Activated naive CD4-positive, alpha-beta T cell treated with Interleukin-2 at 50 U/mL for 16 hours (primary cell): Measurements from ENCODE around the gene HMOX2.

Source experiments
- DNase-seq: peaks from one replicate; pipeline ENCODE4 v3.0.0-alpha.2; 2020

Gene HMOX2

DNA sequence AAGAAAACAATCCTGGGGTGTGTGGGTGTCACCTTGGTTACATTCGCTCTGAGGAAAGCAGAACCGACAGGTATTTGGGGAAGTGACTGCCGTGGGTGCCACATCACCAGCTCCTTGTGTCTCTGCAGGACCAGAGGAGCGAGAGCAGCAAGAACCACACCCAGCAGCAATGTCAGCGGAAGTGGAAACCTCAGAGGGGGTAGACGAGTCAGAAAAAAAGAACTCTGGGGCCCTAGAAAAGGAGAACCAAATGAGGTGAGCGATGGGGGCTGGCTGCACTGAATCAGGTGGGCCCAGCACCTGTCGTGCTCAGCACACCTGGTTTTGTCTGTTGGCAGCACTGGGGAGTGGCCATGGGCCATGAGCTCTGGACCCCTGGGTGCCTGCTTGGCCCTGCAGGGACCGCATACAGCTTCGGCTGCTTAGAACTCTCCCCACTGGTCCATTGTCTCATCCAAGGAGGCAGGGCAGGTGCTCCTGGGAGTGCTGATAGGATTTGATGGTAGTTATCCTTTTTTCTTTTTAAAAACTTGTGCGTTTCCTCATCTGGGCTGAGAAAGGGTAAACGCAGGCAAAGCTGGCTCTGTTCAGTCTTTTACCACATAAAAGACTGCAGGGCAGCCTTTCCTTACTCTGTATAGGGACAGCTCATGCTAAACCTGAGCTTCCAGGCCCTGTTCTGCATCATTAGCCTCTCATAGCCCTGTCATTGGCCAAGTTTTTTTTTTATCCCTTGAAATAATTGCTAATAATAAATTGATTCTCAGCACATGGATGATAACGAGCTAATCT, 29.4 kb downstream of the HMOX2 start:
- peak; percentile 65 for DNase-seq

DNA sequence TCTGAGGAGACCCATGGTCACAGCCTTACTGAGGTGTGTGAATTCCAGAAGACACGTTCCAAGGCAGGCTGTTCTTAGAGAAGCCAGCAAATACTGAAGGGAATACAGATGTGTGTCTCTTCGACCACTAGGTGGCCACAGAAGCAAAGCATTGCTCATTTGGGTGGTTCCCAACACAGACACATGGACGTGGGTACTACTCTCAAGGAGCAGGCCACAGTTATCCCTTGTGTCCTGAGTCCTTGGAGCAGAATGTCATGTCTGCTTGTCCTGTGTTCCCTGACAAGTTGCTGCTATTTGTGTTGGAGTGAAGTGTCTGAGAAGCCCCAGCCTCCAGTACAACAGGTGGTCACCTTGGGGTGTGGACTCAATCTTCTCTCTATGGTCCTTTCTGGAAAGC, 30.3 kb downstream of the HMOX2 start:
- DNase-seq, result peak; percentile 57

DNA sequence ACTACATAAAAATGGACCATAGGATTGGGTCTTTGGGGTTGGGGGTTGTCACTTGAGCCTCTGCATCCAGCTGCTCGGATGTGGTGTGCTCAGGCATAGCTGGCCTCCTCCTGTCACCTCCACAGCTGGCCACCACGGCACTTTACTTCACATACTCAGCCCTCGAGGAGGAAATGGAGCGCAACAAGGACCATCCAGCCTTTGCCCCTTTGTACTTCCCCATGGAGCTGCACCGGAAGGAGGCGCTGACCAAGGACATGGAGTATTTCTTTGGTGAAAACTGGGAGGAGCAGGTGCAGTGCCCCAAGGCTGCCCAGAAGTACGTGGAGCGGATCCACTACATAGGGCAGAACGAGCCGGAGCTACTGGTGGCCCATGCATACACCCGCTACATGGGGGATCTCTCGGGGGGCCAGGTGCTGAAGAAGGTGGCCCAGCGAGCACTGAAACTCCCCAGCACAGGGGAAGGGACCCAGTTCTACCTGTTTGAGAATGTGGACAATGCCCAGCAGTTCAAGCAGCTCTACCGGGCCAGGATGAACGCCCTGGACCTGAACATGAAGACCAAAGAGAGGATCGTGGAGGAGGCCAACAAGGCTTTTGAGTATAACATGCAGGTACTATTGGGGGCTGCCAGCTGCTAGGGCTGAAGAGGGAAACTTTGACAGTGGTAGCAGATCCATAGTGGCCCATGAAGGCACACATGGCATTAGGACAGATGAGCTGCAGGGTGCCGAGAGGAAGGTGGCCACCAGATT, 31.6 kb downstream of the HMOX2 start:
- DNase-seq, result no peak

DNA sequence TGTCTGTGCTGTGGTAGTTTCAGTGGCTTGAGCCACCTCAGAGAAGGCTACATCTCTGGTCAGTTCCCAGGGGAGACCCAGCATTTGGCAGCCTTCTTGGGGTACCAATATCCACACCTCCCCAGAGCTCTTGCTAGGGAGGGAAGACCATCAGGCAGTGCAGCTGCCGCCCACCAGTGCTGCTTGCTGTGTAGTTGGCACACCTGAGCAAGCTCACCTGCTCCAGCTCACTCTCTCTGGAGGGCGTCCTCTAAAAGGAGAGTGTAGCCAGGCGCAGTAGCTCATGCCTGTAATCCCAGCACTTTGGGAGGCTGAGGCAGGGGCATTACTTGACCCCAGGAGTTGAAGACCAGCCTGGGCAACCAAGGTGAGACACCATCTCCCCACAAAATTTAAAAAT, 32.6 kb downstream of the HMOX2 start:
- DNase-seq, result no peak

DNA sequence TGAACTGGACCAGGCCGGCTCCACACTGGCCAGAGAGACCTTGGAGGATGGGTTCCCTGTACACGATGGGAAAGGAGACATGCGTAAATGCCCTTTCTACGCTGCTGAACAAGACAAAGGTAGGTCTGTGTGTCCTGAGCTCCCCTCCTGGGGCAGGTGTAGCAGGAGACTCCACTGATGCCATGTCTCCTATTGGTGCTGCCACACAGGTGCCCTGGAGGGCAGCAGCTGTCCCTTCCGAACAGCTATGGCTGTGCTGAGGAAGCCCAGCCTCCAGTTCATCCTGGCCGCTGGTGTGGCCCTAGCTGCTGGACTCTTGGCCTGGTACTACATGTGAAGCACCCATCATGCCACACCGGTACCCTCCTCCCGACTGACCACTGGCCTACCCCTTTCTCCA, 33.2 kb downstream of the HMOX2 start:
- no peak for DNase-seq

DNA sequence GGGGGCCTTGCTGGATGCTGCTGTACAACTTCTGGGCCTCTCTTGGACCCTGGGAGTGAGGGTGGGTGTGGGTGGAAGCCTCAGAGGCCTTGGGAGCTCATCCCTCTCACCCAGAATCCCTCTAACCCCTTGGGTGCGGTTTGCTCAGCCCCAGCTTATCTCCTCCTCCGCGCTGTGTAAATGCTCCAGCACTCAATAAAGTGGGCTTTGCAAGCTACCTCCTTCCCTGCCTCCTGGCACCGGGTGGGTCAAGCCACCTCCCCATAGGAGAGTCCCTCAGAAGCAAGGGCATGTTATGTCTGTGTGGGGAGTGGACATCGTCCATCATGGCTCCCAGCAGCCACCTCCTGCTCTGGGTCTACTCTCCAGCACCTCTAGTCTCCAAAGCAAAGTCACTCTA, 33.9 kb downstream of the HMOX2 start:
- DNase-seq, result no peak

DNA sequence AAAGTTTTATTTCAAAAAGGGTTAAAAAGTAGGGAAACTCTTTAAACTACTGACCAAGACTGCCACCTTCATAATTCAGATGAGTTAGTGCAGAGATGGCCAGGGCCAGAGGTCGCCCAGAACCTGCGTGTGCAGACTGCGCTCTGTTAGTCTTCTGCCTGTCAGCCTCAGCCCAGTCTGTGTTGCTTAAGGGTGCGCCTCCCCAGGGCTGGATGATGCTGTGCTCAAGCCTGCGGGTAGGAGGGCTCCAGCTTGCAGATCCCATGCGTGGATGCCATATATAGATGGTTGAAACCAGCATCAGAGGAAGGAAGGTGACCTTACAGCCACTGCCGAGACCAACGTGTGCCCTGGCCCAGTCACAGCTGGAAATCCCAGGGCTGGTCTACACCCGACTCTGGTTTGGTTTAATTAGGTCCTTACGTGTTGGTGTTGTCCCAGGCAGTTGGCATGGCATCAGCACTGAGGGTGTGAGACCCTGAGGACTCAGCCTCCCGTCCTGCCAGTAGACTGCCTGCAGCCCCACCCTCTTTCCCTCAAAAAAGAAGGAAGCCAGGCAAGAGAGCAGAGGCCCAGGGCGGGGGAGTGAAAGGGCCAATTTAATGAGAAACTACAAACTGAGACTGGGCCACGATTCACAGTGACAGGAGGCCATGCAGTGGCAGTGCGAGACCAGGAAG, 34.7 kb downstream of the HMOX2 start:
- no peak for DNase-seq

DNA sequence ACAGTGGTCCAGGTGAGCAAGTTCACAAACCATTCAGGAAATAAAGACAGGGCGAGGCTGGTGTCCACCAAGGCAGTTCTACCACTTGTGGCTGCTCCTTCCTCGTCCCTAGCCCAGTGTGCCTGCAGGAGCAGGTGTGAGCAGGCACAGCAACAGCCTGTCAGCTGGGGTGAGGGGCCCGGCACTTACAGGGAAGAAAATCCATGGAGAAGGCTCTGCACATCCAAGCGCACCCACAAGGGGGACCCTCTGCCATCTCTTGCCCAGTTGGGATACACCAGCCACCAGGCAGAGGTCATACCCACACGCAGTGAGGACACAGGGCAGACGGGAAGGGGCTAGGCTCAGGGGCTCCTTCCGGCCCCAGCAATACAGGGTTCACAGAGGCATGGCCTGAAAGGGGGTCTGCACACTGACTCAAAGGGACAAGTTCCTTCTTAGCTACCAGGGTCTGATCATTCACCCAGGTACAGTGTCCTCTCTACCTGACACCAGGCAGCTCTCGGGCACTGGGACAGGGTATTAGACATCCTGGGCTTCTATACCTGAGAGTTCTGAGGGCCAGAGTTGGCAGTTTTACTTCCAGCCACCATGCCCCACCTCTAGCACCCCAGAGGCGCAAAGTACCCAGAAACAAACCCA, 35.4 kb downstream of the HMOX2 start:
- no peak for DNase-seq

DNA sequence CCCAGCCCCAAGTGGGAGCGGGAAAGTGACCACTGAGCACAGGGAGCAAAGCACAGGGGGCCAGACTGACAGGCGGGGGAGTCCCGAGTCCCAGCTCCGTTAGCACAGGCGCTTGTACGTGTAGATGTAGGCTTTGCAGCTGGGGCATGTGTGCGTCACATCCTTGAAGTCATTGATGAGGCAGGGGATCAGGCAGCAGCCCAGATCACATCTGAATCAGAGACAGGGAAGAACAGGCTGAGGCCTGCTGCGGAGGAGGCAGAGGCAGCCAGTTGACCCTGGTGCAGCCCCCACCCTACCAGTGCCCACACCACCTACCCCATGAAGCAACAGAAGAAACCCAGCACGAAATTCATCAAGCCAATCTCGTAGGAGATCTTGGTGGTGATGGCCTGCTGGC, 36.3 kb downstream of the HMOX2 start:
- no peak for DNase-seq

DNA sequence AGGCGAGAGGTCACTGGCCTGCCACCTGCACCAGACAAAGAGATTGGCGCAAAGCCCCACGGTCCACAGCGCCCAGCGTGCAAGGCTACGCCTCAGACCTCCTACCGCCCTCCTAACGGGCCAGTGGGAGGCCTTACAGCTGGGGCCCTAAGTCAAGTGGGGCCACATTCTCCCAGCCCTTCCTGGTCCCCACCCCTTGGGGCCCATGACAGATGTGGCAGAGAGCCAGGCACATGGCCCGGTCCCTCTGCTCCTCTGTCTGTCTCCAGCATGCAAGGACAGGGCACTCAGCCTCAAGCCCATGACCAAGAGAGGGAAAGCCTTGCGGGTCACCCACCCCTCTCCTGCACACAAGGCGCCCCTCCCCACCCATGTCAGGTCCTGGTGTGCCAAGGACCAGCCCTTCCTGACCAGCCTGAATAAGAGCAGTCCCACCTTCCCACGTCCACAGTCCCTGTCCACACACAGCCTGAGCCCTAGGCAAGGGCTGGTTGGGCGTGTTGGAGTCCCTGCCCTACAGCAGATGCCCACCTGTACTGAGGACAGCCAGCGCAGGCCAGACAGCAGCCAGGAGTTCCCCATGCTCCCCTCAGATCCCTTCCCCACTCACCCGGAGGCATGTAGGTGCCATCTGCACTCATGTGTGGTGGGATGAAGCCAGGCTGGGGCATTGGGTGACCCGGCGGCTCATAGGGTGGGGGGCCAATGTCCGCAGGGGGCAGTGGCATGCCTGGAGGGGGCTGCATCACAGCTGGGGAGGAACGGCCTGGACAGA, 37.1 kb downstream of the HMOX2 start:
- DNase-seq, result no peak

DNA sequence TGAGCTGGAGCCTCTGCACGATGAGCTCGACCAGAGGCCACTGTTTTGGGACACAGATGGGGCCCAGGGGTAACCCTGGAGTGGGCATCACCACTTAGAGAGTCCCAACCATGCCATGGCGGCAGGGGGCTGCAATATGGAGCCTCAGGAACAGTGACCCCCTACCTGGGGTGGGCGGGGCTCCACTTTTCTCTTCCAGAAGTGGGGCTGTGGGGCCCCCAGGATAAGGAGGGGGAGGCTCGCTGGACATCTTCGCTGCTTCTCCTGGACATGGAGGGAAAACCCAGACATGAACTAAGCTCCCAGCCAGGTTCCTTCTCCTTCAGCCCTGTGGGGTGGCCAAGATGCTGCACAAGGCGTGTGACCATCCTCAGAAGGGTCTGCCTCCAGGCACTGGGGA, 37.7 kb downstream of the HMOX2 start:
- no peak for DNase-seq

DNA sequence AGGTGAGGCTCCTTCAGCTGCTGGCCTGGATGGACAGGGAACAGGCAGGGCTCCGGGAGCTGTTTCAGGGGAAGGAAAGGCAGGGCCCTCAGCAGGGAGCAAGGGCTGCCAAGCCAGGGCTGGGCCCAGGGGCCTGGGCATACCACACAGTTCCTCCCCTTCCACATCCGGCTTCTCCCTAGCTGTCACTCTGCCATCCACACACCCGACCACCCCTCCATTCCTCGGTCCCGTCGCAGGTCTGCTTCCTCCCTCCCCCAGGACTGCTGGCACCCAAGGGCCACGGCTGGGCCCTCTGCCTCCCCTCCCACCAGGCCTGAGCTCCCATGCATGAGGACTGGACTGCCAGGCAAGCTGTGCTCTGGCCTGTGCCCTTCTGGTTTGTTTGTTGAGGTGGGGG, 38.4 kb downstream of the HMOX2 start:
- DNase-seq, result no peak

DNA sequence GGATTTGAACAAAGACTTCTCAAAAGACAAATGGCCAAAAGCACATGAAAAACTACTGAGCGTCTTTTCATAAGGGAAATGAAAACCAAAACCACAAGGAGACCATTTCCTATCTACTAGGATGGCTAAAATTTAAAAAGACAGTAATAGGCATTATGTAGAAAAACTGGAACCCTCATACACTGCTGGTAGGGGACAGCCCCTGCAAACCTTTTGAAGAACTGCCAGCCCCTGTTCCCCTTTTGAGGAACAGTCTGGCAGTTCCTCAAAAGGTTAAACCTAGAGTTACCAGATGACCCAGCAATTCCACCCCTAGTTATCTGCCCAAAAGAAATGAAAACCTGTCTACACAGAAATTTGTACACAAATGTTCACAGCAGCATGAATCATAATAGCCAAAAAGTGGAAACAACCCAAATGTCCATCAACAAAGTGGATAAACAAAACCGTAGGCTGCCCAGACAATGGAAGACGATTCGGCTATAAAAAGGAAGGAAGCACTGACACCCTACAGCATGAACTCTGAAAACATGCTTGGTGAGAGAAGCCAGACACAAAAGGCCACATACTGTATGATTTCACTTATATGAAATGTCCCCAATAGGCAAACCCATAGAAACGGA, 39.5 kb downstream of the HMOX2 start:
- DNase-seq, result no peak

DNA sequence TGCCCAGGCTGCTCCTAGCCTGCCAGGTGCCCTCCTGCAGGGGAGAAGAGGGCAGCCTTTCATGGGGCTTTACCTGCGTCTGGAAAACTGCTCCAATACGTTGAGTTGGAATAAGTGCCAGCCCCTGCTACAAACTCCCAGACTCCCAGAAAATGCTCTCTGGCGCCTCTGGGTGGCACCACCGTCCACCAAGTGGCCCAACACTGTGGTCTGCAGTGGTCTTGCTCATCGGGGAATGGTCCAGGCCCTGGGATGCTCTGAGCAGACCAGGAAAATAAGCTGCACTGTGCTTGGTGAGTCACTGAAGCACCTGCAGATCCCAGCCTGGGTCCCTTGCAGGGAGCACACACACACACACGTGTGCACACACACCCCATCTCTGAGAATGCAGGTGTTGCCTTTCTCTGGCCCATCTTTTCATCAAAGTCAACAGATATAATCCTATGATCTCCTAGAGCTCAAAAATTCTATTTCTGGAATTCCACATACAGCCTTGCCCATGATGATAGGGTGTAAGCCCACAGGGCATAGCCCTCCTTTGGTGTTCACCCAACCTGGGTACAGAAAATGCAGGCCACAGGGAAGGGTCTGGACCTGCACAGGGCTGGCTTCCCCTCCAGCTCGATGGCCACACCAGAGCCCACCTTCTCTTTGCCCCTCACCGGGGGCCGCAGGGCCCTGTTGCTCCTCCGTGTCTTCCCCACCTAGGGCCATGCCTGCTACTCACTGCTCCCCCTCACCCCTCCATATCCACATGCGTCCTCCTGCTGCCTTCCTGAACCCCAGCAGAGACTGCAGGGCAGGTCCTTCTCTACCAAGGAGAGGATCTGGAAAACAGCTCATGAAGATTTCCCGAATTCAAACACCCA, 41.8 kb downstream of the HMOX2 start:
- DNase-seq, result no peak

DNA sequence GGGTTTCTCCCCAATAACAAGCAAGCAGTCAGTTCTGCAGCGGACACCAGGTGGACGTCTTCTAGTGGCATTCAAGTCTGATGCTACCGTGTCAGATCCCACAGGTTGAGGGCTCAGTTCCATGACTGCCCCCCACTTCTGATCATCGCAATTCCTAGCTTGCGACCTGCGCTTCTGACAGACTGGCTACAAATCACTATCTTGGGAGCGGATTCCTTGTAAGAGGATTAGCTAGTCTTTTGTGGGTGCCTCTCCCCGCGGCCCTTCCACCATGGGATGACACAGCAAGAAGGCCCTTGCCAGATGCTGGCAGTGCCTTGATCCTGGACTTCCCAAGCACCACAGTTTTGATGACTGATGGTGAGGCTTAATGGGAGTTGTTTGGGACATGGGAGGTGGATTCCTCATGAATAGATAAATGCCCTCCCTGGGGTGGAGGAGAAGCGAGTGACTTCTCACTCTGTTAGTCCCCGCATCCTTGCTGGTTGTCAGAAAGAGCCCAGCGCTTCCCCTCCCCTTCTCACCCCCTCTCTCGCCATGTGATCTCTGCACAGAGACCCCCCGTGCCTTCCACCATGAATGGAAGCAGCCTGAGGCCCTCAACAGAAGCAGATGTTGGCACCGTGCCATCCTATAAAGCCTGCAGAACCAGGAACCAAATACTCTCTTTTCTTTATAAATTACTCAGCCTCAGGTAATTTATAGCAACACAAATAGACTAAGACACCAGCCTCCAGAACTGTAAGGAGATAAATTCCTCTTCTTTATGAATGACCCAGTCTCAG, 43.3 kb downstream of the HMOX2 start:
- DNase-seq, result no peak

DNA sequence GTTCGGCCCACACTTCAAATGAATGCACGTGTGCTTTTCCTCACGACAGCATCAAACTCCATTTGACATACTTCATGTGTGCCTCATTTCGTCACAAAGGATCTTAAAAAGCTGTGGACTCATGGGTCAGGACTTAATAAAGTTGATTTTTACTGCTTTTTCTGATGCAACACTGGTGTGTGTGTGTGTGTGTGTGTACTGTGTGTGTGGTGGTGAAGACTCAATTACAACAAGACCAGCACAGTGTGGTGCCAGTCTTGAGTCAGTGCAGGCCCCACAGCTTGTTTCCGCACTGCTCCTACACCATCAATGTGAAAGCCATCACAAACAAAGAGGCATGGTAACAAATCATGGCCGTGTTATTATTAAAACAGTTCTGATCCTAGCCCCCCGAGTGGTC, 44.7 kb downstream of the HMOX2 start:
- no peak for DNase-seq

DNA sequence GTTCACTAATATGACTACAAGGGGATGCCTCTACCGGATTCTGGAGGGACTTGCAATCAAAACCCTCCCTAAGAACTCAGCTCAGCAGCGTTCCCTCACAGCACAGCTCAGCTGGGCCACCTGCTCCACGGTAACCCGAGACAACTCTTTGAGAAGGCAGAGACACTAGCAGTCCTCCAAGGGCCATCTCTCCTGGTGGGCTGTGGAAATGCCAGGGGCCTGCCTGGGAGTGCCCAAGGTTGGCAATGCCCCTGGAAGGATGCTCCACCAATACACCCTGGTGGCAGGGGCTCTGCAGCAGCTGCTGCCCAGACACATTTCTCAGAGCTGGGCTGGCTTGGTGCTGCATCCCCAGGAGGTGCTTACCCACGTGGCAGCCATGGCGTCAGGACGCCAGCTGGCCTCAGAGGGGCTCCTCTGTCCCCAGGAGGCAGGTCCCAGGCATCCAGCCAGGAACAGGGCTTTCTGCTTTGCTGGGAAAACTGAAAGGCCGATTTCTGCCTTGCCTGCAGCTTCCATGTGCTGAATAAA, 45.9 kb downstream of the HMOX2 start:
- no peak for DNase-seq

DNA sequence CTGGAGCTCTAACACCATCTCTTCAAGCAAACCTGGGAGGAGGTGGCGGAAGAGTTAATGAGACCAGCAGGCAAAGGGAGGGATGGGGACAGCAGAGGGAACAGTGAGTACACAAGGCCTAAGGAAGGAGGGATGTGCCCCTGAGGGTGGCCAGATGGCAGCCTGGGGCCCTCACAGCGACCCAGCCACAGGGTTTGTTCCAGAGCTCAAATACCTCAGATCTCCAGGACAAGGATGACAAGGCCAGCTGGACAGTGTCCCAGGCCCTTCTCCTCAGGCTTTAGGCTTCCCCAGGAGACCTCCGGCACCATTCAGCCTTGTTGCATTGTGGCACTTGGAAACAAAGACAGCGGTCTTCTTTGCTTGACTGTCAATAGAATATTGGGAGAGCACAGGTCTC, 47.5 kb downstream of the HMOX2 start:
- DNase-seq, result no peak

DNA sequence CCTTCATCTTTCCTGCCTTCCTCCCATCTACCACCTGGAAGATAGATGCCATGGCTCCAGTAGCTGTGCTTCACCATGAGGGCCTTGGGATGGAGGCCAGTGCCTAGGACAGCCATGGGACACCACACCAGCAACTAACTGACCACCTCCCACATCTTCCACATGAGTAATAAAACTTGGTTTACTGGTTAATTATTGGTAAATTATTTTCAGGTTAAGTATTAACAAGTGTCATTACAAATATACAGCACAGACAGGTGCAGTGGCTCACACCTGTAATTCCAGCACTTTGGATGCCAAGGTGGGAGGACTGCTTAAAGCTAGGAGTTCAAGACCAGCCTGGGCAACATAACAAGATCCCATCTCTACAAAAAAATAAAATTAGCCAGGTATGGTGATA, 48.4 kb downstream of the HMOX2 start:
- no peak for DNase-seq

DNA sequence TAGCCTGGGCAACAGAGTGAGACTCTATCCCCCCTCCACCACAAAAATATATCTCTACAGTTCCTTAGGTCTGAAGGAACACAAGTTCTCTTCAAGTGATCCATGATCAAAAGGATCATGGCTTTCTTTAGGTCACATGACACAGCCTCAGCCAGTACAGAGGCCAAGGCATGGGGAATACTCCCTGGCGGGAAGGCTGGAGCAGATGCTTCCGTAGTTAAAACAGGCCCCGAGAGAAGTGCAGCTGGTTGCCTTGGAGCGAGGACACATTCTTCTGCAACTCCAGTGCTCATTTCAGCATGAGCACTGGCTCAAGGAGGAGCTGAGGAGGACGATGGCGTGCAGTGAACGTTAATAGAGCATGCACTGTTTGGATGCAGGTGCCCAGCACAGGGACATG, 48.9 kb downstream of the HMOX2 start:
- DNase-seq, result no peak
